ENCODE measurements around the gene SARM1.

- TF ChIP-seq POLR2A (IDR thresholded peaks at IDR 0.05; ENCODE audit: low read depth, low read length), result no peak
- no peak for TF ChIP-seq TAF1 (IDR thresholded peaks at IDR 0.05; ENCODE audit: low read depth, low read length)
- TF ChIP-seq POU2F2 (IDR thresholded peaks at IDR 0.05; ENCODE audit: low read depth, low read length), result no peak
- no peak for TF ChIP-seq POLR2AphosphoS5 (IDR thresholded peaks at IDR 0.05; ENCODE audit: low read depth, low read length)
Measured at GRCh38 chr17:28370744-28371103, 770 bp upstream of the SARM1 start.

All from GM12891 (cell line).